K562 (cell line): ENCODE results near the gene PRKAG2. TPM values are rescaled to one million over a fixed set of nuclear protein-coding genes. Genes with fewer than 3 reads are reported as not detected.

Experiments used
- ATAC-seq: fragments of 200-7000 bp; cut with Tn5 transposase; 3 replicates; pipeline ENCODE4 v1.9.1; 2020; ENCODE audit warnings: moderate library complexity
- BruUV-seq: library from RNA; stranded (reverse); fragments of 400-500 nt; replicated peaks from 2 replicates; lab custom pipeline; 2021; lab: Mats Ljungman, UMichigan
- CTCF ChIA-PET: fragments of 300-600 bp; formaldehyde crosslinking; extraction: SDS; loops from one replicate; lab custom pipeline; 2021; ENCODE audit warnings: low intra/inter-chr PET ratio; lab: Yijun Ruan, JAX
- POLR2A ChIA-PET: fragments of 300-600, 350-650 bp; sonication (Branson Sonifier 250); formaldehyde crosslinking; extraction: SDS; loops from one replicate; lab custom pipeline; 2021; ENCODE audit warnings: antibody characterized with exemption, inconsistent platforms; lab: Yijun Ruan, JAX
- DNase-seq, 4 experiments: peaks; one replicate each; pipeline versions ENCODE4 v3.0.0 to v3.0.0-alpha.2; 2011 to 2018; ENCODE audit warnings: low spot score in 3 of 4, mixed read lengths in 3 of 4; ENCODE audit errors: extremely low read depth in 1 of 4
- FAIRE-seq: peaks from 2 replicates; lab custom pipeline; 2011; peaks lifted over from hg19 to GRCh38; lab: Jason Lieb, UNC
- H2AFZ ChIP-seq: 2 replicates; pipeline ENCODE4 v1.6.0; 2011; ENCODE audit warnings: low read depth, low read length, control low read depth, inconsistent platforms
- H3K27ac ChIP-seq: fragments of 200-600 bp; 3 replicates; pipeline ENCODE4 v1.8.0; 2011; ENCODE audit warnings: low read depth, mild to moderate bottlenecking, control low read depth, inconsistent platforms, low read length, moderate library complexity, mixed read lengths; ENCODE audit errors: extremely low read depth
- H3K27me3 ChIP-seq, 2 experiments: fragments of 300-600 bp in 1 of 2; 2 replicates in 1 of 2; 3 replicates in 1 of 2; pipeline versions ENCODE4 v1.6.0 to v1.8.0; 2011; ENCODE audit warnings: inconsistent platforms in 2 of 2, low read length in 2 of 2, mild to moderate bottlenecking in 1 of 2, mixed read lengths in 1 of 2, moderate library complexity in 1 of 2; ENCODE audit not compliant: control insufficient read depth in 2 of 2, insufficient read depth in 2 of 2
- H3K36me3 ChIP-seq: fragments of 300-600 bp; 3 replicates; pipeline ENCODE4 v1.8.0; 2011; ENCODE audit warnings: mild to moderate bottlenecking, low read length, inconsistent platforms; ENCODE audit not compliant: control insufficient read depth, insufficient read depth
- H3K4me1 ChIP-seq, 2 experiments: fragments of 200-600 bp in 1 of 2; replicated peaks in 1 of 2; 2 replicates in 1 of 2; 3 replicates in 1 of 2; pipeline versions ENCODE4 v1.5.1 to v1.8.0; 2011; ENCODE audit warnings: inconsistent platforms in 2 of 2, low read length in 2 of 2, mild to moderate bottlenecking in 1 of 2, mixed read lengths in 1 of 2, moderate library complexity in 1 of 2; ENCODE audit not compliant: control insufficient read depth in 2 of 2, insufficient read depth in 2 of 2
- H3K4me2 ChIP-seq: 2 replicates; pipeline ENCODE4 v1.6.1; 2011; ENCODE audit warnings: low read length, control low read depth, inconsistent platforms, mixed read lengths; ENCODE audit not compliant: insufficient read depth
- H3K4me3 ChIP-seq: fragments of 200-600 bp; sonication (generic), shearing (Covaris generic); 2 replicates; pipeline ENCODE4 v1.5.1; 2016; ENCODE audit warnings: control low read depth, inconsistent platforms
- H3K79me2 ChIP-seq: fragments of 200-600 bp; 3 replicates; pipeline ENCODE4 v1.8.0; 2011; ENCODE audit warnings: low read length, inconsistent platforms; ENCODE audit not compliant: control insufficient read depth, insufficient read depth
- H3K9ac ChIP-seq, 2 experiments: 2 replicates each; pipeline versions ENCODE4 v1.6.0 to v1.6.1; 2011; ENCODE audit warnings: low read depth in 2 of 2, low read length in 2 of 2, control low read depth in 1 of 2, inconsistent platforms in 1 of 2, mild to moderate bottlenecking in 1 of 2, mixed read lengths in 1 of 2; ENCODE audit not compliant: insufficient read depth in 1 of 2
- H3K9me1 ChIP-seq: one replicate; pipeline ENCODE4 v1.6.0; 2011; ENCODE audit warnings: inconsistent platforms, mild to moderate bottlenecking, low read length, moderate library complexity; ENCODE audit not compliant: control insufficient read depth, insufficient read depth
- H3K9me3 ChIP-seq: replicated peaks from 2 replicates; pipeline ENCODE4 v1.5.1; 2011; ENCODE audit warnings: low read depth, low read length, inconsistent platforms; ENCODE audit not compliant: control insufficient read depth, insufficient read depth
- H4K20me1 ChIP-seq: replicated peaks from 2 replicates; pipeline ENCODE4 v1.6.1; 2011; ENCODE audit warnings: low read length, inconsistent platforms, mixed read lengths; ENCODE audit not compliant: control insufficient read depth, insufficient read depth
- BMI1 ChIP-seq: fragments of 150-350 bp; IDR thresholded peaks from 2 replicates; pipeline ENCODE4 v1.6.1; 2014; ENCODE audit warnings: low read length
- CBFB ChIP-seq: sonication (generic); formaldehyde crosslinking; IDR thresholded peaks from 2 replicates; pipeline ENCODE4 v1.4.0; 2020; ENCODE audit warnings: mild to moderate bottlenecking, missing genetic modification reagents
- CREB1 ChIP-seq, 2 experiments: sonication (generic) in 1 of 2; formaldehyde crosslinking in 1 of 2; IDR thresholded peaks; 2 replicates each; pipeline versions ENCODE4 v1.6.1 to v1.8.0; 2012 to 2022; ENCODE audit warnings: inconsistent platforms in 1 of 2, mild to moderate bottlenecking in 1 of 2, missing genetic modification reagents in 1 of 2, moderate library complexity in 1 of 2
- CREBBP ChIP-seq: IDR thresholded peaks from one replicate; pipeline ENCODE4 v1.6.1; 2012; ENCODE audit warnings: low read depth, mild to moderate bottlenecking, control low read depth, inconsistent platforms, low read length
- HMGN3 ChIP-seq: IDR thresholded peaks from 2 replicates; pipeline ENCODE4 v1.6.1; 2011; ENCODE audit warnings: borderline replicate concordance, low read depth, mild to moderate bottlenecking, mixed read lengths, low read length; ENCODE audit not compliant: insufficient read length; ENCODE audit errors: extremely low read depth
- NFYB ChIP-seq: IDR thresholded peaks from 2 replicates; pipeline ENCODE4 v1.6.1; 2011; ENCODE audit warnings: mild to moderate bottlenecking, moderate library complexity; ENCODE audit not compliant: insufficient read length; ENCODE audit errors: extremely low read depth
- RBM17 ChIP-seq: fragments of 200-400 bp; formaldehyde crosslinking; IDR thresholded peaks from 2 replicates; pipeline ENCODE4 v1.6.1; 2017; ENCODE audit warnings: low read depth, mild to moderate bottlenecking, low read length, borderline replicate concordance
- SRSF9 ChIP-seq: fragments of 200-400 bp; formaldehyde crosslinking; IDR thresholded peaks from 2 replicates; pipeline ENCODE4 v1.6.1; 2017; ENCODE audit warnings: low read depth, low read length, borderline replicate concordance
- ZBTB17 ChIP-seq: fragments of 450-650 bp; formaldehyde crosslinking; IDR thresholded peaks from 2 replicates; pipeline ENCODE4 v1.4.0; 2020; ENCODE audit warnings: mild to moderate bottlenecking
- ZKSCAN1 ChIP-seq: fragments of 150-350 bp; IDR thresholded peaks from 2 replicates; pipeline ENCODE4 v1.6.1; 2016; ENCODE audit warnings: low read depth, low read length
- WGBS: fragments of 100-300 bp; shearing (Covaris generic); methylation state at CpG from one replicate; pipeline ENCODE4 v1.1.6; 2016; ENCODE audit warnings: low coverage, mixed read lengths; ENCODE audit not compliant: insufficient coverage; ENCODE audit errors: missing lambda C conversion rate; 5-methylcytosine and 5-hydroxymethylcytosine counted together
- in situ Hi-C: fragments of 300-500 bp; cut with MboI; formaldehyde crosslinking; loops from 4 replicates; pipeline ENCODE4 v1.15.0; 2018; ENCODE audit warnings: inconsistent platforms, mixed read lengths
- intact Hi-C: fragments of 100-400 bp; cut with micrococcal nuclease; formaldehyde crosslinking; loops from 2 replicates; pipeline ENCODE4 v1.14.2; 2022
- polyA plus RNA-seq, 8 experiments: library from polyadenylated mRNA; depleted of rRNA in 4 of 8; stranded (reverse) in 5 of 8; unstranded in 3 of 8; fragments of >200 nt; fragmentation: Nextera tagmentation in 2 of 8; fragmentation: Illumina TruSeq in 1 of 8; extraction: Ambion mirVana in 2 of 8; extraction: Trizol in 1 of 8; gene quantifications; 2 replicates each; pipeline versions ENCODE4 v1.2.1 to v1.2.3, GENCODE V29; 2011 to 2014; ENCODE audit warnings: inconsistent platforms in 1 of 8, missing spikeins in 1 of 8
- total RNA-seq, 7 experiments: library from RNA; depleted of rRNA in 6 of 7; stranded (reverse); fragments of >200 nt in 6 of 7; fragmentation: Illumina TruSeq in 2 of 7; extraction: Trizol in 2 of 7; gene quantifications; 2 replicates each; pipeline versions ENCODE4 v1.2.1 to v1.2.3, GENCODE V29; 2011 to 2021; ENCODE audit warnings: low replicate concordance in 1 of 7
- TF ChIP-seq, protein P1 (sequence below), 2 experiments: fragments of 250-450 bp in 1 of 2; fragments of 450-650 bp in 1 of 2; sonication (Bioruptor Pico) in 1 of 2; IDR thresholded peaks; 2 replicates each; pipeline versions ENCODE4 v1.6.1 to v1.8.0; 2016 to 2021; ENCODE audit warnings: mild to moderate bottlenecking in 2 of 2, moderate library complexity in 2 of 2, missing compliant biosample characterization in 1 of 2, missing genetic modification characterization in 1 of 2
- TF ChIP-seq, protein P2 (sequence below): fragments of 200-800 bp; sonication (Bioruptor generic); IDR thresholded peaks from 2 replicates; pipeline ENCODE4 v1.6.1; 2016; ENCODE audit warnings: missing genetic modification characterization, missing compliant biosample characterization

The PRKAG2 gene
- total and polyA plus RNA-seq, 9 of the 15 experiments (the other 6 are each of a cell fraction or from before 2014, with no cell fraction given), result 0.99 to 5.6 (median 3.3) TPM

DNA sequence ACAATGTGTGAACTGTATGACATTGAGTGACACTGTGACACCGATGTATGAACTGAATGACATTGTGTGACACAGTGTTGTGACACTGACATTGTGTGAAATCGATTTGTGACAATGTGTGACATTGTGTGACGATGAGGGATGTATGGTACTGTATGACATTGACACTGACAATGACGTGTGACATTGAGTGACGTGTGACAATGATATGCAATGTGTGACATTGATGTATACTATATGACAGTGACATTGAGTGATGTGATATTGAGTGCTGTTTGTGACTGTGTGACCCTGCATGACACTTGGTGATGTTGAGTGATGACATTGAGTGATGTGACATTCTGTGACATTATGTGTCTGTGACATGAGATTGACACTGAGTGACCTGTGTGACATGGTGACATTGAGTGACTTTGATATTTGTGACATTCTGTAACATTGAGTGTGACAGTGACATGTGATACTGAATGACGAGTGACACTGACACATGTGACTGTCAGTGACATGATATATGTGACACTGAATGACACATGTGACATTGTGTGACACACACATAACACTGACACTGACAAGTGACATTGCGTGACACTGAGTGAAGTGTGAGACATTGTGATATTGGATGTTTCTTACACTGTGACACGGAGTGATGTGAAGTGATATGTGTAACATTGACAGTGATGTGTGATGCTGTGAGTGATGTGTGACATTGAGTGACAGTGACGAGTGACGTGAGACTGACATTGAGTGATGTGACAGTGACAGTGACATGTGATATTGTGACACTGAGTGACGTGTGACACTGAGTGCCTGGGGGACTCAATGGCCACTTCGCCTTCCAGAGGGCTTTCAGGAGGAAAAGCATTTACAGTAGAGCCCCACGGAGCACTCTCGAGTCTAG, 167.5 kb downstream of the PRKAG2 start (continued):
- TF ChIP-seq NFYB, result no peak
- TF ChIP-seq, all 486 proteins: peak for 21

DNA sequence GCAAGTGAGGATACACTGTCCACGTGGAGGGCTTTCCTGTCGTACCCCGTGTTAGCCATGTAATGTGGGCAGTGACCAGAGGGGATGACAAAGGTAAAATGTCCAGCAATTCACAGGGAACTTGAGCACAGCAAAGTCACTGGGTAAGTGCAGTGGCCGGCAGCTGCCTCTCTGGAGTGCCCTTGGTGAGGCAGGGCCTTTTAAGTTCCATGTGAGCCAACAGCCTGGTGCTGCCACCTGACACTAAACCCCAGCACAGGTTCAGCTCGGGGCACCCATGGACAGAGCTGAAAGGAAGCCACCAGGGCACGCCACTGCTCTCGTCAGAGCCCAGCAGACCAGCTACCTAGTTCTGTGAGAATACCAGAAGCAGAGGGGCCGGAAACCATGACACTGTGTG, 168.3 kb downstream of the PRKAG2 start:
- Histone ChIP-seq H3K79me2 (no peaks in the 10 kb centered on the region), H3K27me3 (peaks cover 46 to 86% of the 10 kb centered on the region in 2 experiments), H3K4me2 (no peak overlapping the region), H4K20me1 (no peaks in the 10 kb centered on the region), H3K36me3 (no peaks in the 10 kb centered on the region), H3K4me3 (no peak overlapping the region), H3K9me1 (no peaks in the 10 kb centered on the region), H2AFZ (no peak overlapping the region), H3K9me3 (peaks cover 9% of the 10 kb centered on the region), H3K27ac (no peak overlapping the region), H3K9ac (no peak overlapping the region), H3K4me1 (peaks cover 0 to 4% of the 10 kb centered on the region in 2 experiments; a peak in 2 of 5 replicates)
- in situ Hi-C loops, result no loop called here
- POLR2A ChIA-PET, result no interaction called here
- DNase-seq, result no peak
- no TSS peak for BruUV-seq
- no peak for ATAC-seq
- WGBS, result 2% methylated on average over 8 of the region's 8 CpGs
- FAIRE-seq, result no peak
- TF ChIP-seq HMGN3, result no peak
- no peak for TF ChIP-seq ZBTB17
- no peak for TF ChIP-seq SRSF9
- no peak for TF ChIP-seq CREB1 (IDR thresholded peaks at IDR 0.05)
- no peak for TF ChIP-seq CREB1 (CRISPR knock-in tag; IDR thresholded peaks at IDR 0.05)
- no peak for TF ChIP-seq RBM17
- TF ChIP-seq ZKSCAN1, result no peak
- TF ChIP-seq, protein P1, sequence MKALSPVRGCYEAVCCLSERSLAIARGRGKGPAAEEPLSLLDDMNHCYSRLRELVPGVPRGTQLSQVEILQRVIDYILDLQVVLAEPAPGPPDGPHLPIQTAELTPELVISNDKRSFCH (CRISPR knock-in tag; IDR thresholded peaks at IDR 0.05), result no peak
- TF ChIP-seq, protein P1 (tag; IDR thresholded peaks at IDR 0.05), result no peak
- TF ChIP-seq CBFB, result no peak
- TF ChIP-seq CREBBP, result no peak
- TF ChIP-seq, protein P2, sequence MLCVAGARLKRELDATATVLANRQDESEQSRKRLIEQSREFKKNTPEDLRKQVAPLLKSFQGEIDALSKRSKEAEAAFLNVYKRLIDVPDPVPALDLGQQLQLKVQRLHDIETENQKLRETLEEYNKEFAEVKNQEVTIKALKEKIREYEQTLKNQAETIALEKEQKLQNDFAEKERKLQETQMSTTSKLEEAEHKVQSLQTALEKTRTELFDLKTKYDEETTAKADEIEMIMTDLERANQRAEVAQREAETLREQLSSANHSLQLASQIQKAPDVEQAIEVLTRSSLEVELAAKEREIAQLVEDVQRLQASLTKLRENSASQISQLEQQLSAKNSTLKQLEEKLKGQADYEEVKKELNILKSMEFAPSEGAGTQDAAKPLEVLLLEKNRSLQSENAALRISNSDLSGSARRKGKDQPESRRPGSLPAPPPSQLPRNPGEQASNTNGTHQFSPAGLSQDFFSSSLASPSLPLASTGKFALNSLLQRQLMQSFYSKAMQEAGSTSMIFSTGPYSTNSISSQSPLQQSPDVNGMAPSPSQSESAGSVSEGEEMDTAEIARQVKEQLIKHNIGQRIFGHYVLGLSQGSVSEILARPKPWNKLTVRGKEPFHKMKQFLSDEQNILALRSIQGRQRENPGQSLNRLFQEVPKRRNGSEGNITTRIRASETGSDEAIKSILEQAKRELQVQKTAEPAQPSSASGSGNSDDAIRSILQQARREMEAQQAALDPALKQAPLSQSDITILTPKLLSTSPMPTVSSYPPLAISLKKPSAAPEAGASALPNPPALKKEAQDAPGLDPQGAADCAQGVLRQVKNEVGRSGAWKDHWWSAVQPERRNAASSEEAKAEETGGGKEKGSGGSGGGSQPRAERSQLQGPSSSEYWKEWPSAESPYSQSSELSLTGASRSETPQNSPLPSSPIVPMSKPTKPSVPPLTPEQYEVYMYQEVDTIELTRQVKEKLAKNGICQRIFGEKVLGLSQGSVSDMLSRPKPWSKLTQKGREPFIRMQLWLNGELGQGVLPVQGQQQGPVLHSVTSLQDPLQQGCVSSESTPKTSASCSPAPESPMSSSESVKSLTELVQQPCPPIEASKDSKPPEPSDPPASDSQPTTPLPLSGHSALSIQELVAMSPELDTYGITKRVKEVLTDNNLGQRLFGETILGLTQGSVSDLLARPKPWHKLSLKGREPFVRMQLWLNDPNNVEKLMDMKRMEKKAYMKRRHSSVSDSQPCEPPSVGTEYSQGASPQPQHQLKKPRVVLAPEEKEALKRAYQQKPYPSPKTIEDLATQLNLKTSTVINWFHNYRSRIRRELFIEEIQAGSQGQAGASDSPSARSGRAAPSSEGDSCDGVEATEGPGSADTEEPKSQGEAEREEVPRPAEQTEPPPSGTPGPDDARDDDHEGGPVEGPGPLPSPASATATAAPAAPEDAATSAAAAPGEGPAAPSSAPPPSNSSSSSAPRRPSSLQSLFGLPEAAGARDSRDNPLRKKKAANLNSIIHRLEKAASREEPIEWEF (CRISPR knock-in tag), result no peak
- TF ChIP-seq BMI1, result no peak
- intact Hi-C loops, result loop anchor here (5.0 kb wide), 1 partner anchor 136 kb away; no protein-coding TSS in a partner anchor
- CTCF ChIA-PET, result no interaction called here
